ENCODE measurements around the gene GPS1.

GPS1 gene

GRCh38 chr17:82079001-82079677 is 27.4 kb downstream of the GPS1 start:
- DNase-seq (ENCODE audit: low read depth): no peak

- no peak for DNase-seq (ENCODE audit: low read depth)
Observed at GRCh38 chr17:82080048-82080788, 28.5 kb downstream of the GPS1 start.

GRCh38 chr17:82080789-82081464 is 29.2 kb downstream of the GPS1 start:
- no peak for DNase-seq (ENCODE audit: low read depth)

- DNase-seq (ENCODE audit: low read depth): no peak
Observed at GRCh38 chr17:82081546-82081945, 29.8 kb downstream of the GPS1 start.

GRCh38 chr17:82081966-82082365 is 30.3 kb downstream of the GPS1 start:
- DNase-seq (ENCODE audit: low read depth): no peak

- no peak for DNase-seq (ENCODE audit: low read depth)
Observed at GRCh38 chr17:82082456-82082855, 30.8 kb downstream of the GPS1 start.

GRCh38 chr17:82083009-82083408 is 31.3 kb downstream of the GPS1 start:
- DNase-seq (ENCODE audit: low read depth): no peak

GRCh38 chr17:82083533-82084359 is 32.0 kb downstream of the GPS1 start:
- DNase-seq (ENCODE audit: low read depth): no peak

- no peak for DNase-seq (ENCODE audit: low read depth)
Observed at GRCh38 chr17:82084373-82085030, 32.8 kb downstream of the GPS1 start.

- no peak for DNase-seq (ENCODE audit: low read depth)
Observed at GRCh38 chr17:82085031-82085861, 33.5 kb downstream of the GPS1 start.

GRCh38 chr17:82085931-82086764 is 34.5 kb downstream of the GPS1 start:
- no peak for DNase-seq (ENCODE audit: low read depth)

GRCh38 chr17:82086941-82087906 is 35.5 kb downstream of the GPS1 start:
- no peak for DNase-seq (ENCODE audit: low read depth)

GRCh38 chr17:82087961-82088837 is 36.5 kb downstream of the GPS1 start:
- no peak for DNase-seq (ENCODE audit: low read depth)

GRCh38 chr17:82088838-82089722 is 37.4 kb downstream of the GPS1 start:
- DNase-seq (ENCODE audit: low read depth): no peak

- no peak for DNase-seq (ENCODE audit: low read depth)
Observed at GRCh38 chr17:82089723-82090548, 38.2 kb downstream of the GPS1 start.
